CD14-positive monocyte (primary cell): ENCODE measurements around the gene TUBG2. TPM values are rescaled to one million over a fixed set of nuclear protein-coding genes. Genes with fewer than 3 reads are reported as not detected.

Experiments used
- DNase-seq, 3 donors: peaks; one replicate each; pipeline ENCODE4 v3.0.0-alpha.2; 2011 to 2022
- H2AFZ ChIP-seq: 2 replicates; pipeline ENCODE4 v1.6.0; 2012; ENCODE audit warnings: mild to moderate bottlenecking, low read depth, low read length, inconsistent platforms; ENCODE audit not compliant: insufficient read depth, poor library complexity, severe bottlenecking
- H3K27ac ChIP-seq, 2 donors: 1 replicate in 1 of 2; 2 replicates in 1 of 2; pipeline ENCODE4 v1.5.1; 2012 to 2013; ENCODE audit warnings: low read length in 2 of 2, control low read depth in 1 of 2, inconsistent platforms in 1 of 2, low read depth in 1 of 2, mild to moderate bottlenecking in 1 of 2
- H3K27me3 ChIP-seq, 2 donors: one replicate each; pipeline versions ENCODE4 v1.6.0 to v1.6.1; 2011 to 2013; ENCODE audit warnings: low read length in 2 of 2; ENCODE audit not compliant: control insufficient read depth in 2 of 2, insufficient read depth in 2 of 2
- H3K36me3 ChIP-seq, 2 donors: replicated peaks in 1 of 2; 1 replicate in 1 of 2; 2 replicates in 1 of 2; pipeline versions ENCODE4 v1.5.1 to v1.6.1; 2012 to 2013; ENCODE audit warnings: low read length in 2 of 2, control low read depth in 1 of 2, inconsistent platforms in 1 of 2, mild to moderate bottlenecking in 1 of 2; ENCODE audit not compliant: insufficient read depth in 2 of 2, control insufficient read depth in 1 of 2
- H3K4me1 ChIP-seq, 2 donors: 1 replicate in 1 of 2; 2 replicates in 1 of 2; pipeline versions ENCODE4 v1.5.1 to v1.6.1; 2012 to 2013; ENCODE audit warnings: low read length in 2 of 2, control low read depth in 1 of 2, inconsistent platforms in 1 of 2, mild to moderate bottlenecking in 1 of 2, moderate library complexity in 1 of 2; ENCODE audit not compliant: insufficient read depth in 2 of 2, control insufficient read depth in 1 of 2
- H3K4me2 ChIP-seq: replicated peaks from 2 replicates; pipeline ENCODE3; 2012; ENCODE audit warnings: low read length, moderate library complexity, mild to moderate bottlenecking; ENCODE audit not compliant: poor library complexity, severe bottlenecking; ENCODE audit errors: extremely low read depth
- H3K4me3 ChIP-seq, 3 experiments: fragments of 200-600 bp in 1 of 3; sonication (generic) in 1 of 3; replicated peaks in 1 of 3; 1 replicate in 2 of 3; 2 replicates in 1 of 3; pipeline ENCODE4 v1.5.1; 2011 to 2013; ENCODE audit warnings: low read length in 3 of 3, mild to moderate bottlenecking in 3 of 3, control low read depth in 2 of 3, low read depth in 2 of 3, inconsistent platforms in 1 of 3, moderate library complexity in 1 of 3
- H3K79me2 ChIP-seq: 2 replicates; pipeline ENCODE4 v1.6.0; 2012; ENCODE audit warnings: mild to moderate bottlenecking, control low read depth, inconsistent platforms, low read length, moderate library complexity; ENCODE audit not compliant: insufficient read depth
- H3K9ac ChIP-seq: 2 replicates; pipeline ENCODE4 v1.6.0; 2017; ENCODE audit warnings: low read length, mild to moderate bottlenecking; ENCODE audit not compliant: insufficient read depth, poor library complexity, severe bottlenecking
- H3K9me3 ChIP-seq, 2 donors: replicated peaks in 1 of 2; 1 replicate in 1 of 2; 2 replicates in 1 of 2; pipeline versions ENCODE4 v1.5.1 to v1.6.1; 2012 to 2013; ENCODE audit warnings: low read length in 2 of 2, control low read depth in 1 of 2; ENCODE audit not compliant: control insufficient read depth in 1 of 2, insufficient read depth in 1 of 2
- H4K20me1 ChIP-seq: 2 replicates; pipeline ENCODE4 v1.6.0; 2012; ENCODE audit warnings: mild to moderate bottlenecking, low read length, control low read depth, moderate library complexity; ENCODE audit not compliant: insufficient read depth
- H3K27ac Mint-ChIP-seq, 7 donors: one replicate each; pipeline ENCODE4 v1.8.0; 2020; ENCODE audit warnings: mild to moderate bottlenecking in 7 of 7, mixed read lengths in 7 of 7, moderate library complexity in 6 of 7, inconsistent platforms in 2 of 7
- H3K27me3 Mint-ChIP-seq, 3 donors: one replicate each; pipeline ENCODE4 v1.8.0; 2021 to 2022; ENCODE audit warnings: low read depth in 3 of 3, mild to moderate bottlenecking in 3 of 3, mixed read lengths in 3 of 3, moderate library complexity in 3 of 3, inconsistent platforms in 1 of 3
- H3K36me3 Mint-ChIP-seq, 2 donors: one replicate each; pipeline ENCODE4 v1.8.0; 2020; ENCODE audit warnings: mixed read lengths in 2 of 2, inconsistent platforms in 1 of 2, mild to moderate bottlenecking in 1 of 2
- H3K4me1 Mint-ChIP-seq: one replicate; pipeline ENCODE4 v1.8.0; 2020; ENCODE audit warnings: mild to moderate bottlenecking, mixed read lengths
- H3K4me3 Mint-ChIP-seq, 2 donors: one replicate each; pipeline ENCODE4 v1.8.0; 2020; ENCODE audit warnings: mild to moderate bottlenecking in 2 of 2, mixed read lengths in 2 of 2, moderate library complexity in 1 of 2
- H3K9me3 Mint-ChIP-seq, 7 donors: one replicate each; pipeline ENCODE4 v1.8.0; 2020 to 2022; ENCODE audit warnings: mixed read lengths in 7 of 7, mild to moderate bottlenecking in 6 of 7, moderate library complexity in 6 of 7, inconsistent platforms in 2 of 7
- CTCF ChIP-seq: fragments of 200-600 bp; IDR thresholded peaks from one replicate; pipeline ENCODE4 v1.8.0; 2022; ENCODE audit warnings: antibody characterized with exemption, mild to moderate bottlenecking
- WGBS: methylation state at CpG from one replicate; pipeline ENCODE4 v1.1.5; 2013; ENCODE audit warnings: missing lambda C conversion rate; ENCODE audit not compliant: insufficient coverage; 5-methylcytosine and 5-hydroxymethylcytosine counted together
- intact Hi-C, 2 donors: fragments of 100-400 bp; cut with micrococcal nuclease; formaldehyde crosslinking; loops; one replicate each; pipeline versions ENCODE4 v1.15.0 to v1.15.1; 2023
- polyA plus RNA-seq, 3 donors: library from polyadenylated mRNA; depleted of rRNA in 1 of 3; unstranded in 2 of 3; stranded (reverse) in 1 of 3; fragments of 300-500 nt in 2 of 3; fragments of >200 nt in 1 of 3; fragmentation: Illumina TruSeq in 2 of 3; gene quantifications; 1 replicate in 2 of 3; 2 replicates in 1 of 3; pipeline ENCODE4 v1.2.3, GENCODE V29; 2012 to 2021

TUBG2 gene
- polyA plus RNA-seq, 3 donors = 0.31 to 7.3 (median 0.47) TPM

- Mint-ChIP-seq H3K4me1 (peaks cover 32% of the 10 kb centered on the region), H3K27me3 (peaks cover 54 to 70% (median 62%) of the 10 kb centered on the region in 3 donors), H3K27ac (peak overlapping the region in 1 of 7 donors; percentile 37), H3K9me3 (peaks cover 0 to 18% (median 13%) of the 10 kb centered on the region in 7 donors), H3K36me3 (peaks cover 31 to 39% of the 10 kb centered on the region in 2 donors), H3K4me3 (peak overlapping the region; percentile 72 to 89)
- H3K36me3 ChIP-seq = no peaks in the 10 kb centered on the region
- H3K79me2 ChIP-seq = no peaks in the 10 kb centered on the region
- peak in 1 of 3 donors; percentile 41 for DNase-seq
- peaks cover 3 to 17% of the 10 kb centered on the region in 2 donors for H3K9me3 ChIP-seq
- peak overlapping the region; percentile 1 to 71 (median 13) for H3K4me3 ChIP-seq
- 8% methylated on average over 74 of the region's 87 CpGs for WGBS
- peaks cover 29 to 39% of the 10 kb centered on the region in 2 donors for H3K4me1 ChIP-seq
- H3K27me3 ChIP-seq = peaks cover 32 to 58% of the 10 kb centered on the region in 2 donors
- H2AFZ ChIP-seq = peak overlapping the region; percentile 73
- no peak overlapping the region for H3K9ac ChIP-seq
- intact Hi-C loops = no loop called here
- no peak overlapping the region for H3K27ac ChIP-seq
- no peak for TF ChIP-seq CTCF
- H3K4me2 ChIP-seq = peak overlapping the region; percentile 73
- H4K20me1 ChIP-seq = no peaks in the 10 kb centered on the region
These were observed 11.1 kb downstream of the TUBG2 start for GRCh38 chr17:42669977-42670788.

GRCh38 chr17:42670789-42671657 is 11.9 kb downstream of the TUBG2 start:
- peak overlapping the region; percentile 73 for H3K4me2 ChIP-seq

More at GRCh38 chr17:42670789-42671657, 11.9 kb downstream of the TUBG2 start:
- Mint-ChIP-seq H3K27me3 (peaks cover 59 to 75% (median 69%) of the 10 kb centered on the region in 3 donors), H3K36me3 (peaks cover 23 to 31% of the 10 kb centered on the region in 2 donors), H3K4me3 (peak overlapping the region; percentile 72 to 89), H3K27ac (no peak overlapping the region), H3K9me3 (peaks cover 0 to 24% (median 13%) of the 10 kb centered on the region in 7 donors), H3K4me1 (peaks cover 37% of the 10 kb centered on the region)
- WGBS = 27% methylated on average over 46 of the region's 50 CpGs
- DNase-seq = no peak
- intact Hi-C loops = no loop called here
- Histone ChIP-seq H3K4me1 (peaks cover 36 to 47% of the 10 kb centered on the region in 2 donors), H2AFZ (peak overlapping the region; percentile 73), H3K27me3 (peaks cover 40 to 66% of the 10 kb centered on the region in 2 donors), H3K9ac (no peak overlapping the region), H3K27ac (no peak overlapping the region), H3K36me3 (no peaks in the 10 kb centered on the region), H3K9me3 (peaks cover 3 to 17% of the 10 kb centered on the region in 2 donors), H3K4me3 (peak overlapping the region in 1 of 3 experiments; percentile 71), H3K79me2 (no peaks in the 10 kb centered on the region), H4K20me1 (no peaks in the 10 kb centered on the region)
- no peak for TF ChIP-seq CTCF
